Gastrocnemius medialis (tissue), 4 donors: ENCODE data around the gene PLD5.

ENCODE experiments used
- POLR2A ChIP-seq, 2 donors: fragments of 450-650 bp; IDR thresholded peaks; one replicate each; pipeline ENCODE4 v1.6.1; 2017; ENCODE audit warnings: antibody characterized with exemption in 2 of 2, mild to moderate bottlenecking in 2 of 2, moderate library complexity in 2 of 2
- TF ChIP-seq, protein P1 (sequence below), 5 experiments: fragments of 450-650 bp in 3 of 5; fragments of 200-600 bp in 2 of 5; sonication (generic) in 2 of 5; IDR thresholded peaks in 4 of 5; conservative IDR thresholded peaks in 1 of 5; 1 replicate in 4 of 5; 2 replicates in 1 of 5; pipeline ENCODE4 v1.5.1; 2016 to 2019; ENCODE audit warnings: antibody characterized with exemption in 5 of 5, mild to moderate bottlenecking in 3 of 5, moderate library complexity in 3 of 5

DNA sequence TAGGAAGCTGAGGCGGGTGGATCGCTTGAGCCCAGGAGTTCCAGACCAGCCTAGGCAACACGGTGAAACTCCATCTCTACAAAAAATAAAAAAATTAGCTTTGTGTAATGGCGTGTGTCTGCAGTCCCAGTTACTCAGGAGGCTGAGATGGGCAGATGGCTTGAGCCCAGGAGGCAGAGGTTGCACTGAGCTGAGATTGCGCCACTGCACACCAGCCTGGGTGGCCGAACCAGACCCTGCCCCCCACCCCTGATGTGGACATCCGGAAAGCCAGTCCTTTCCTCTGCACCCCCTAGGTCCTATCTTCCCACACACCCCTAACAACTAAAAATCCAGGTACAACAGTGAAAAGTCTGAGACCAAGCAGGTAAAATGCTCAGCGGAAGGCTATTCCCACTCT is 71.9 kb downstream of the PLD5 start:
- TF ChIP-seq, protein P1, sequence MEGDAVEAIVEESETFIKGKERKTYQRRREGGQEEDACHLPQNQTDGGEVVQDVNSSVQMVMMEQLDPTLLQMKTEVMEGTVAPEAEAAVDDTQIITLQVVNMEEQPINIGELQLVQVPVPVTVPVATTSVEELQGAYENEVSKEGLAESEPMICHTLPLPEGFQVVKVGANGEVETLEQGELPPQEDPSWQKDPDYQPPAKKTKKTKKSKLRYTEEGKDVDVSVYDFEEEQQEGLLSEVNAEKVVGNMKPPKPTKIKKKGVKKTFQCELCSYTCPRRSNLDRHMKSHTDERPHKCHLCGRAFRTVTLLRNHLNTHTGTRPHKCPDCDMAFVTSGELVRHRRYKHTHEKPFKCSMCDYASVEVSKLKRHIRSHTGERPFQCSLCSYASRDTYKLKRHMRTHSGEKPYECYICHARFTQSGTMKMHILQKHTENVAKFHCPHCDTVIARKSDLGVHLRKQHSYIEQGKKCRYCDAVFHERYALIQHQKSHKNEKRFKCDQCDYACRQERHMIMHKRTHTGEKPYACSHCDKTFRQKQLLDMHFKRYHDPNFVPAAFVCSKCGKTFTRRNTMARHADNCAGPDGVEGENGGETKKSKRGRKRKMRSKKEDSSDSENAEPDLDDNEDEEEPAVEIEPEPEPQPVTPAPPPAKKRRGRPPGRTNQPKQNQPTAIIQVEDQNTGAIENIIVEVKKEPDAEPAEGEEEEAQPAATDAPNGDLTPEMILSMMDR (IDR thresholded peaks at IDR 0.05 in 4 of 5, conservative IDR thresholded peaks at IDR 0.05 in 1 of 5): no peak
- no peak for TF ChIP-seq POLR2A (IDR thresholded peaks at IDR 0.05)
